ENCODE measurements around the gene FBXO36.

DNA sequence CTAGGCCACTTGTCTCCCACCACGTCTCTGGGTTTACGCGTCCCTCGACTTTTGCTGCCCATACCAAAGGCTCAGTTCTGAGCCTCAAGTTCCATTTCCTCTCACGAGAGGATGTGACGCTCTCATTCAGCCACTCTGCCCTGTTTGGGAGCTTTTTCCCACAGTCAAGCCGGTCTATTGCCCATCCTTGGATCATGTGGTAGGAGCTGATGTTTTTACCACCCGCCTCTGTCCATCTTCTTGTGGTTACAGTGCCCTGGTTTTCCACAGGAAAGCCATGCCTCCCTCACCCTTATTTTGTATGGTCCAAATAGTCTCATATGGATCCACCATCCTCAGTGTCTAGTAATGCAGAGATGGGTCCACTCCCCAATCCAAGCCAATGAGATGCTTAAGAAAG lies 20.4 kb downstream of the FBXO36 start:
- no peak for TF ChIP-seq SMAD1 (IDR thresholded peaks at IDR 0.05; ENCODE audit: low read depth, partially characterized antibody)
- TF ChIP-seq, protein P1, sequence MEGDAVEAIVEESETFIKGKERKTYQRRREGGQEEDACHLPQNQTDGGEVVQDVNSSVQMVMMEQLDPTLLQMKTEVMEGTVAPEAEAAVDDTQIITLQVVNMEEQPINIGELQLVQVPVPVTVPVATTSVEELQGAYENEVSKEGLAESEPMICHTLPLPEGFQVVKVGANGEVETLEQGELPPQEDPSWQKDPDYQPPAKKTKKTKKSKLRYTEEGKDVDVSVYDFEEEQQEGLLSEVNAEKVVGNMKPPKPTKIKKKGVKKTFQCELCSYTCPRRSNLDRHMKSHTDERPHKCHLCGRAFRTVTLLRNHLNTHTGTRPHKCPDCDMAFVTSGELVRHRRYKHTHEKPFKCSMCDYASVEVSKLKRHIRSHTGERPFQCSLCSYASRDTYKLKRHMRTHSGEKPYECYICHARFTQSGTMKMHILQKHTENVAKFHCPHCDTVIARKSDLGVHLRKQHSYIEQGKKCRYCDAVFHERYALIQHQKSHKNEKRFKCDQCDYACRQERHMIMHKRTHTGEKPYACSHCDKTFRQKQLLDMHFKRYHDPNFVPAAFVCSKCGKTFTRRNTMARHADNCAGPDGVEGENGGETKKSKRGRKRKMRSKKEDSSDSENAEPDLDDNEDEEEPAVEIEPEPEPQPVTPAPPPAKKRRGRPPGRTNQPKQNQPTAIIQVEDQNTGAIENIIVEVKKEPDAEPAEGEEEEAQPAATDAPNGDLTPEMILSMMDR (IDR thresholded peaks at IDR 0.05 in 2 of 3, conservative IDR thresholded peaks at IDR 0.05 in 1 of 3; ENCODE audit: control insufficient read depth in 2 of 3, extremely low read depth in 1 of 3, insufficient read depth in 1 of 3, low read depth in 3 of 3, low read length in 3 of 3) = no peak
- no peak for TF ChIP-seq ZNF384 (IDR thresholded peaks at IDR 0.05; ENCODE audit: borderline replicate concordance, low read depth, low read length)
- no peak for TF ChIP-seq SP1 (IDR thresholded peaks at IDR 0.05; ENCODE audit: low read depth, low read length)
- no peak for TF ChIP-seq POLR2A (IDR thresholded peaks at IDR 0.05; ENCODE audit: low read depth, low read length)
- no peak for TF ChIP-seq MYC (IDR thresholded peaks at IDR 0.05; ENCODE audit: insufficient read depth, insufficient read length, insufficient replicate concordance, low read length, severe bottlenecking)
- no peak for TF ChIP-seq BHLHE40 (IDR thresholded peaks at IDR 0.05; ENCODE audit: borderline replicate concordance in 1 of 2, low read depth in 2 of 2, low read length in 1 of 2)
- TF ChIP-seq STAT1 (conservative IDR thresholded peaks at IDR 0.05) = no peak
- TF ChIP-seq, protein P2, sequence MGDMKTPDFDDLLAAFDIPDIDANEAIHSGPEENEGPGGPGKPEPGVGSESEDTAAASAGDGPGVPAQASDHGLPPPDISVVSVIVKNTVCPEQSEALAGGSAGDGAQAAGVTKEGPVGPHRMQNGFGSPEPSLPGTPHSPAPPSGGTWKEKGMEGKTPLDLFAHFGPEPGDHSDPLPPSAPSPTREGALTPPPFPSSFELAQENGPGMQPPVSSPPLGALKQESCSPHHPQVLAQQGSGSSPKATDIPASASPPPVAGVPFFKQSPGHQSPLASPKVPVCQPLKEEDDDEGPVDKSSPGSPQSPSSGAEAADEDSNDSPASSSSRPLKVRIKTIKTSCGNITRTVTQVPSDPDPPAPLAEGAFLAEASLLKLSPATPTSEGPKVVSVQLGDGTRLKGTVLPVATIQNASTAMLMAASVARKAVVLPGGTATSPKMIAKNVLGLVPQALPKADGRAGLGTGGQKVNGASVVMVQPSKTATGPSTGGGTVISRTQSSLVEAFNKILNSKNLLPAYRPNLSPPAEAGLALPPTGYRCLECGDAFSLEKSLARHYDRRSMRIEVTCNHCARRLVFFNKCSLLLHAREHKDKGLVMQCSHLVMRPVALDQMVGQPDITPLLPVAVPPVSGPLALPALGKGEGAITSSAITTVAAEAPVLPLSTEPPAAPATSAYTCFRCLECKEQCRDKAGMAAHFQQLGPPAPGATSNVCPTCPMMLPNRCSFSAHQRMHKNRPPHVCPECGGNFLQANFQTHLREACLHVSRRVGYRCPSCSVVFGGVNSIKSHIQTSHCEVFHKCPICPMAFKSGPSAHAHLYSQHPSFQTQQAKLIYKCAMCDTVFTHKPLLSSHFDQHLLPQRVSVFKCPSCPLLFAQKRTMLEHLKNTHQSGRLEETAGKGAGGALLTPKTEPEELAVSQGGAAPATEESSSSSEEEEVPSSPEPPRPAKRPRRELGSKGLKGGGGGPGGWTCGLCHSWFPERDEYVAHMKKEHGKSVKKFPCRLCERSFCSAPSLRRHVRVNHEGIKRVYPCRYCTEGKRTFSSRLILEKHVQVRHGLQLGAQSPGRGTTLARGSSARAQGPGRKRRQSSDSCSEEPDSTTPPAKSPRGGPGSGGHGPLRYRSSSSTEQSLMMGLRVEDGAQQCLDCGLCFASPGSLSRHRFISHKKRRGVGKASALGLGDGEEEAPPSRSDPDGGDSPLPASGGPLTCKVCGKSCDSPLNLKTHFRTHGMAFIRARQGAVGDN (IDR thresholded peaks at IDR 0.05) = no peak
- no peak for TF ChIP-seq SUZ12 (IDR thresholded peaks at IDR 0.05; ENCODE audit: unreplicated experiment)

Data from GM12878 (cell line).